HG03175 (cell line): ENCODE data around the gene LRP8.

Source experiments
- ATAC-seq: cut with Tn5 transposase; IDR thresholded peaks from one replicate; pipeline ENCODE4 v1.9.1; 2021; ENCODE audit warnings: mild to moderate bottlenecking, moderate library complexity; ENCODE audit not compliant: unreplicated experiment

The LRP8 gene

GRCh38 chr1:53328009-53328461 lies at the start of gene LRP8:
TSS of gene LRP8 (minus strand) at chr1:53328070. CDS start at chr1:53327912, 158 bp downstream.
- peak; percentile 42 for ATAC-seq

GRCh38 chr1:53377438-53377841 lies 49.6 kb upstream of the LRP8 start:
- ATAC-seq, result no peak

- no peak for ATAC-seq
These were observed 49.0 kb upstream of the LRP8 start for GRCh38 chr1:53376742-53377437.

- no peak for ATAC-seq
These were observed 48.2 kb upstream of the LRP8 start for GRCh38 chr1:53376041-53376461.

- ATAC-seq, result no peak
These were observed 47.6 kb upstream of the LRP8 start for GRCh38 chr1:53375440-53375839.

GRCh38 chr1:53373246-53373645 lies 45.4 kb upstream of the LRP8 start:
- ATAC-seq, result no peak

- no peak for ATAC-seq
These were observed 44.7 kb upstream of the LRP8 start for GRCh38 chr1:53372501-53372951.

GRCh38 chr1:53371851-53372250 lies 44.0 kb upstream of the LRP8 start:
- ATAC-seq, result no peak

GRCh38 chr1:53371121-53371666 lies 43.3 kb upstream of the LRP8 start:
- ATAC-seq, result no peak

GRCh38 chr1:53370369-53370961 lies 42.6 kb upstream of the LRP8 start:
- no peak for ATAC-seq

GRCh38 chr1:53369761-53370160 lies 41.9 kb upstream of the LRP8 start:
- no peak for ATAC-seq

GRCh38 chr1:53369034-53369750 lies 41.3 kb upstream of the LRP8 start:
- no peak for ATAC-seq

- no peak for ATAC-seq
These were observed 40.6 kb upstream of the LRP8 start for GRCh38 chr1:53368314-53369033.

- ATAC-seq, result peak; percentile 89
These were observed 39.8 kb upstream of the LRP8 start for GRCh38 chr1:53367503-53368313.

- ATAC-seq, result no peak
These were observed 39.1 kb upstream of the LRP8 start for GRCh38 chr1:53366901-53367502.

GRCh38 chr1:53365437-53366063 lies 37.7 kb upstream of the LRP8 start:
- ATAC-seq, result no peak

GRCh38 chr1:53362851-53363642 lies 35.2 kb upstream of the LRP8 start:
- no peak for ATAC-seq

- ATAC-seq, result no peak
These were observed 34.4 kb upstream of the LRP8 start for GRCh38 chr1:53362270-53362669.
